Ishikawa (cell line): ENCODE measurements around the gene SEMA3D.

ENCODE experiments used
- CEBPB ChIP-seq: IDR thresholded peaks from 2 replicates; pipeline ENCODE4 v1.6.1; 2012
- CREB1 ChIP-seq: IDR thresholded peaks from 2 replicates; pipeline ENCODE4 v1.6.1; 2012; ENCODE audit warnings: low read depth
- EGR1 ChIP-seq: IDR thresholded peaks from 2 replicates; pipeline ENCODE4 v1.6.1; 2012
- EP300 ChIP-seq: IDR thresholded peaks from 2 replicates; pipeline ENCODE4 v1.6.1; 2012; ENCODE audit warnings: borderline replicate concordance
- FOXM1 ChIP-seq: IDR thresholded peaks from 2 replicates; pipeline ENCODE4 v1.6.1; 2012; ENCODE audit warnings: low read depth, borderline replicate concordance
- NFIC ChIP-seq: IDR thresholded peaks from 2 replicates; pipeline ENCODE4 v1.6.1; 2012
- RAD21 ChIP-seq: IDR thresholded peaks from 2 replicates; pipeline ENCODE4 v1.6.1; 2012; ENCODE audit warnings: low read depth
- REST ChIP-seq: IDR thresholded peaks from 2 replicates; pipeline ENCODE4 v1.6.1; 2012; ENCODE audit warnings: low read depth, mild to moderate bottlenecking
- TAF1 ChIP-seq: IDR thresholded peaks from 2 replicates; pipeline ENCODE4 v1.6.1; 2012; ENCODE audit warnings: low read depth, mild to moderate bottlenecking
- TCF12 ChIP-seq: IDR thresholded peaks from 2 replicates; pipeline ENCODE4 v1.6.1; 2012; ENCODE audit warnings: low read depth
- TEAD4 ChIP-seq: IDR thresholded peaks from 2 replicates; pipeline ENCODE4 v1.6.1; 2012
- USF1 ChIP-seq: IDR thresholded peaks from 2 replicates; pipeline ENCODE4 v1.6.1; 2012
- YY1 ChIP-seq: IDR thresholded peaks from 2 replicates; pipeline ENCODE4 v1.6.1; 2012; ENCODE audit warnings: low read depth
- ZBTB7A ChIP-seq: IDR thresholded peaks from 2 replicates; pipeline ENCODE4 v1.6.1; 2012; ENCODE audit warnings: low read depth
- TF ChIP-seq, protein P1 (sequence below): IDR thresholded peaks from 2 replicates; pipeline ENCODE4 v1.6.1; 2012

Gene SEMA3D

DNA sequence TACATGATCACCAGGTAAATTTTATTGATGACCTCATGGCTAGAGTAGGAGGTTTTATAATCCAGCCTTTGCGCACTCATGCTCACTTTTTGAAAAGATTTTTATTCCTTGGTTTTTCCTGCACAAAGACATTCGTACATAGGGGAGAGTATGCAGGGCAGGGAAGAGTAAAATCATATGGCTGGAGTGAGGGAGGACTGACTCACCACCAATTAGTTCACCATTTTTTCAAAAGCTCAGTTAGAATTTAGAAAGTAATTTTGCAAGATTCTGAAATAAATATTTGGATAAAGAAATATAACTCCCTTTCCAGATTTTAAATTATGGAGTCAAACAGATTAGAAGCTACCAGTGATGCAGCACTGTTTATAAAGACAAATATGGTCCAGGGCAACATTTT, 111.9 kb downstream of the SEMA3D start:
- TF ChIP-seq EP300: no peak
- no peak for TF ChIP-seq TAF1
- TF ChIP-seq RAD21: no peak
- TF ChIP-seq ZBTB7A: no peak
- TF ChIP-seq USF1: no peak
- TF ChIP-seq CREB1: no peak
- no peak for TF ChIP-seq EGR1
- TF ChIP-seq CEBPB: no peak

DNA sequence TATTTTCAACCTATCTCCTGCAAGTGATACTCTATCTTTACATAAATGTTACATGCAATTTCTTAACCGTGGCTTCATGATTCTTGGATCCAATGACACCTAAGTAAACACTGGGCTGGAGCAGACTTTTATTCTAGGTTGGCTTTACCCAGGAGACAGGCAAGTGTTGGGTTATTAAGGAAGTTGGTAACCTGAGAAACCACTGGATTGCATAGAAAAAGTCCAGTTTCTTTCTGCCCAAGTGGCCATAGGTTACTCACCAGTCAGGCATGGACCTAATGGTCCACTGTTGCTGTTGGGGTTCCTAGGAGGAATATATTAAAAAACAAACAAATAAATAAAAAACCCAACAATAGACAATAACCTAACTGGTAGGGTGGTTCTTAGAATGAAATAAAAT, 112.8 kb downstream of the SEMA3D start:
- TF ChIP-seq USF1 (no peak), FOXM1 (no peak), TAF1 (no peak), EP300 (no peak), ZBTB7A (no peak), CEBPB (no peak), CREB1 (no peak), NFIC (no peak), EGR1 (no peak), RAD21 (no peak), REST (no peak), TEAD4 (no peak), TCF12 (no peak), YY1 (no peak)
- TF ChIP-seq, protein P1, sequence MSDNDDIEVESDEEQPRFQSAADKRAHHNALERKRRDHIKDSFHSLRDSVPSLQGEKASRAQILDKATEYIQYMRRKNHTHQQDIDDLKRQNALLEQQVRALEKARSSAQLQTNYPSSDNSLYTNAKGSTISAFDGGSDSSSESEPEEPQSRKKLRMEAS: no peak

- TF ChIP-seq ZBTB7A (no peak), CEBPB (peak; percentile 41; the same call in 1 of the 2 replicates), CREB1 (no peak), EGR1 (no peak), TAF1 (no peak), TEAD4 (peak; percentile 49; the same call in 1 of the 2 replicates), FOXM1 (peak; percentile 22; the same call in 1 of the 2 replicates), REST (no peak), USF1 (no peak), EP300 (no peak; the same call in 1 of the 2 replicates), YY1 (no peak), TCF12 (peak; percentile 48), NFIC (peak; percentile 23; the same call in 1 of the 2 replicates), RAD21 (no peak)
- TF ChIP-seq, protein P1: 0 out of 2 replicates have a peak, but pooled peaks have one; percentile 55
These were observed 115.8 kb downstream of the SEMA3D start for GRCh38 chr7:85070967-85071628.

- TF ChIP-seq EP300 (no peak), REST (no peak), ZBTB7A (no peak), TEAD4 (no peak), YY1 (no peak), TAF1 (no peak), CEBPB (no peak), RAD21 (no peak), USF1 (no peak), NFIC (no peak), FOXM1 (no peak), CREB1 (no peak), TCF12 (no peak), EGR1 (no peak)
- TF ChIP-seq, protein P1: no peak
These were observed 118.1 kb downstream of the SEMA3D start for GRCh38 chr7:85068799-85069198.
